Activated CD4-positive, alpha-beta memory T cell treated with anti-CD3 and anti-CD28 coated beads, Interleukin-2, amount 10 ng/mL, durations not matched to agents 7 days and 5 days (primary cell): ENCODE results near the gene PRKG1. TPM values are rescaled to one million over a fixed set of nuclear protein-coding genes. Genes with fewer than 3 reads are reported as not detected.

Source experiments
- CTCF ChIA-PET: fragments of 350-600 bp; sonication (Branson Sonifier 250); formaldehyde crosslinking; loops from one replicate; lab custom pipeline; 2021; ENCODE audit warnings: antibody characterized with exemption, inconsistent platforms; lab: Charles Lee
- POLR2A ChIA-PET: fragments of 350-600 bp; sonication (Branson Sonifier 250); formaldehyde crosslinking; loops from one replicate; lab custom pipeline; 2021; ENCODE audit warnings: antibody characterized with exemption; lab: Charles Lee
- DNase-seq: peaks from one replicate; pipeline ENCODE4 v3.0.0-alpha.2; 2020
- H3K27ac Mint-ChIP-seq: one replicate; pipeline ENCODE4 v1.8.0; 2021; ENCODE audit warnings: mild to moderate bottlenecking, mixed read lengths
- H3K27me3 Mint-ChIP-seq: one replicate; pipeline ENCODE4 v1.8.0; 2021; ENCODE audit warnings: mixed read lengths
- H3K36me3 Mint-ChIP-seq: one replicate; pipeline ENCODE4 v1.8.0; 2021; ENCODE audit warnings: low read depth, mixed read lengths
- H3K4me1 Mint-ChIP-seq: one replicate; pipeline ENCODE4 v1.8.0; 2021; ENCODE audit warnings: mixed read lengths
- H3K4me3 Mint-ChIP-seq: one replicate; pipeline ENCODE4 v1.8.0; 2021; ENCODE audit warnings: mild to moderate bottlenecking, mixed read lengths
- H3K9me3 Mint-ChIP-seq: one replicate; pipeline ENCODE4 v1.8.0; 2021; ENCODE audit warnings: mixed read lengths
- total RNA-seq, 2 experiments: library from RNA; stranded (reverse); gene quantifications; one replicate each; pipeline ENCODE4 v1.2.3, GENCODE V29; 2021

The PRKG1 gene
- total RNA-seq, 2 experiments from 2014 or later: not detected

DNA sequence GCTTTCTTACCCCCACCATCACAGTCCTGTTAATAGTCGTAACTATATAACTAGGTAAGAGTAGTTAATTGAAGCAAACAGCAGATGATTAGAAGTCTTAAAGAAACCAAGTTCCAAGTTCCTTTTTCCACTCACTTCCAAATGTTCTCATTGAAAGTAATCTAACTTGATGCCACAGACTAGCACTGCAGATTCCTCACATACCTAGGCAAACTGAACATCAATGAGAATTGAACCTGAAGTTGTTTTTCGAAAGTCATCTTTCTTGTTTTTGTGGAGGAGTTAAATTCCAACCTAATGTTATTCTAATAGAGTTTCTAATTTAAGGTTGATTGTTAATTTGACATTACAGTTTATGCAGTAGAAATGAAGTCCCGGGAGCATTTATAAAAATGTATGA, 5.5 kb downstream of the PRKG1 start:
- Mint-ChIP-seq H3K9me3 (no peaks in the 10 kb centered on the region), H3K27me3 (peaks cover 16% of the 10 kb centered on the region), H3K4me1 (peaks cover 4% of the 10 kb centered on the region), H3K36me3 (no peaks in the 10 kb centered on the region), H3K4me3 (no peak overlapping the region), H3K27ac (no peak overlapping the region)
- no peak for DNase-seq
- ChIA-PET POLR2A (no interaction called here), CTCF (no interaction called here)

DNA sequence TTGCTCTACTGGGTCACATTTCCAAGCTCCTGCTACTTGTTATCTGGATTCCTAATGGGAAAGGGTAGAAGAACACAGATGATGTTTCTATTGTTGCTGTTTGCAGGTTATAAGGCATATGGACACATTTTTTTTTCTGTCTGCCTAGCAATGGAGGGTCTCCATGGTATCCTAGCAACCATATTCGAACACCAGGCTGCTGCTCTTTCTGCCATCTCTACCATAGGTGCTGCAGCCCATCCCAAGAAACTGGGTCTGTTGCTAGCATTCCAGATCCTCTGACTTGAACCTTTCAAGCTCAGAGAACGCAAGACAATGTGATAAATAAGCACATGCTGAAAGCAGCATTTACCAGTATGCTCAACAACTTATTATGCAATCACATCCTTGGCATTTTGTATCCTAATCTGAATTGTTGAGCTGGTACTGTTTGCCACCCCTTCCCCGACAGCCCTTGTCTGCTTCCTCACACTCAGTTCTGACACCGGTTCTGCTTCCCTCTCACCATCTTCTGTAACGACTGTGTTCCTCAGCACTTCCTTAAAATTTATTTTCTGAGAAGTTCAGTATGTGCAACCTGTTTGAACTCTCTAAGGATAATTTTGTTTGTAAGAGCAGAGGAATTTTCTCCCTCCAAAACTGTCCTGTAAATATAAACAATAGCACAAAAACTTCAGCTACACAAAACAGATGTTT, 6.2 kb downstream of the PRKG1 start:
- Mint-ChIP-seq H3K36me3 (no peaks in the 10 kb centered on the region), H3K27me3 (peaks cover 9% of the 10 kb centered on the region), H3K27ac (no peak overlapping the region), H3K4me1 (no peaks in the 10 kb centered on the region), H3K4me3 (no peak overlapping the region), H3K9me3 (no peaks in the 10 kb centered on the region)
- CTCF ChIA-PET: no interaction called here
- no peak for DNase-seq
- POLR2A ChIA-PET: no interaction called here

DNA sequence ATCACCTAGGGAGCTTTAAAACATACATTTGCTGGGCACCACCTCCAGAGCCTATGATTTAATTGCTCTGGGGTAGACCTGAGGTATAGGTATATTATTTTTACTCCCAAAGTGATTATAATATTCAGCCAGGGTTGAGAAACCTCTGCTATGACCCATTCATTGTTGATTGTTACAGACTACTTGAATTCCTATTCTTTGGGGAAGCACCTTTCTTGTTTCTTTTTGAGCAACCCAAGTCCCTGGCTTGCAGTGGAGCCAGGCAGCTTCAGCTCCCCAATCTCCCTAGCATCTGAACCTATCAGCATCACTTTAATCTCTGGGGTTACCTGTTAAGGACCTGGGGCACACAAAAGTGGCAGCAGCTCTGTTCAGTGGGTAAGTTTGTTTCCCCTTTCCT, 8.6 kb downstream of the PRKG1 start:
- H3K27me3 Mint-ChIP-seq: no peaks in the 10 kb centered on the region
- H3K36me3 Mint-ChIP-seq: no peaks in the 10 kb centered on the region
- no peaks in the 10 kb centered on the region for H3K4me1 Mint-ChIP-seq
- POLR2A ChIA-PET: no interaction called here
- no peak for DNase-seq
- no peaks in the 10 kb centered on the region for H3K9me3 Mint-ChIP-seq
- H3K4me3 Mint-ChIP-seq: no peak overlapping the region
- H3K27ac Mint-ChIP-seq: no peak overlapping the region
- CTCF ChIA-PET: no interaction called here

DNA sequence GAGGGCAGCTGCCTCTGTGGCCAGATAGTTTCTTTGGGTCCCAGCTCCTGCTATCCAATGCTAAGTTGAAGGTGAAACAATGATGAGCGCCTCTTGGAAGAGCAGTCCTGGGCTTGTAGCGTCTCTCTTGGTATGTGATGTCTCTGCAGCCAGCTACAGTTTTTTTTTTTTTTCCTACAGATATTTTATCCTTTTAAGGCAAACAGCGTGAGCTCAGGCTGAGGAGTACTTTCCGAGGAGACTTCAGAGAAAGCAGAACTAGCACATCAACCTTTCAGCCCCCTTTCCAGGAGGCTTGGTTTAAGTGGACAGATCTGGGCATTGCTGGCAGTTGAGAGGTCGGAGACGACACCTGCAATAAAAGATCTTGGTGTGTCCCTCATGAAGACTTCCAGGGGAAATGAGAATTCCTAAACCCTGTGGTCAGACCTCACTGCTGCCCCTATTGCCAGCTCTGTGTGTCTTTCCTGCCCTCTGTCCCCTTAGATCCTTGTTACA, 9.1 kb downstream of the PRKG1 start:
- Mint-ChIP-seq H3K27me3 (no peaks in the 10 kb centered on the region), H3K4me3 (no peak overlapping the region), H3K9me3 (no peaks in the 10 kb centered on the region), H3K4me1 (no peaks in the 10 kb centered on the region), H3K27ac (no peak overlapping the region), H3K36me3 (no peaks in the 10 kb centered on the region)
- CTCF ChIA-PET: no interaction called here
- DNase-seq: no peak
- POLR2A ChIA-PET: no interaction called here

DNA sequence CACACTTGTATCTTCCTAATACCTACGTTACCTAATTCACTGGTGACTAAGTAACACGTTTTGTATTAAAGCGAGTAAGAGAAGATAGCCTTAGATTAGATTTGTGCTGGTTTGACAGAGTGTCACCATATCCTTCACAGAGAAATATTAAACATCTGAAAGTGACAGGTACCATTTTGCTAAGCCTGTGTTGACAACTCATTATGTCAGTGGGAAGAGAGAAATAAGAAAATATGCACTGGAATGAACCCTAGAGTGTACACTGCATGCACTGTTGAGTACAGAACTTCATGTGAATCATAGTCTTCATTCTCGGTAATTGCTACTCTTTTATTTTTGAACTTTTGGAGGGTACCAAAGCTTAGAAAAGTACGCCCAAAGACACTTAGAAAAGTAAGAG, 10.9 kb downstream of the PRKG1 start:
- no peaks in the 10 kb centered on the region for H3K4me1 Mint-ChIP-seq
- no peaks in the 10 kb centered on the region for H3K27me3 Mint-ChIP-seq
- DNase-seq: no peak
- H3K4me3 Mint-ChIP-seq: no peak overlapping the region
- POLR2A ChIA-PET: no interaction called here
- H3K9me3 Mint-ChIP-seq: no peaks in the 10 kb centered on the region
- CTCF ChIA-PET: no interaction called here
- H3K36me3 Mint-ChIP-seq: no peaks in the 10 kb centered on the region
- H3K27ac Mint-ChIP-seq: no peak overlapping the region

DNA sequence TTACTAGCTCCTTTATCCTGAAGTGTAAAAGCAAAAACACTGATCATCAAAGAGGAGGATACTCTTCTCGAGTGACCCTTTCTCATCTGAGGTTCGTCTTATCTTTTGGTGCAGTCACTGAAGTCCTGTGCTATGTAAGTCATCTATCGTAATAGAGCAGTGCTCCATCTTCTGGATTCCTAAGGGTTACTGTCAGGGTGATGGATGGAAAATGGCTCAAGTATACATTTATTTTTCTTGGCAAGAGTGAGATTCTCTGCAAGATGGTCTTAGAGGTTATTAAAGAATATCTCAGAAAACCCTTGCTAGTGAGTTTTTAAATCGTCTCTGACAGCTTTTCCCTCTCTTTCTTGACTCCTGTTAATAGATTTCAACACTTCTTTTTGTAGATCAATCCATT, 12.4 kb downstream of the PRKG1 start:
- Mint-ChIP-seq H3K27ac (no peak overlapping the region), H3K4me3 (no peak overlapping the region), H3K9me3 (no peaks in the 10 kb centered on the region), H3K27me3 (no peaks in the 10 kb centered on the region), H3K36me3 (no peaks in the 10 kb centered on the region), H3K4me1 (no peaks in the 10 kb centered on the region)
- ChIA-PET POLR2A (no interaction called here), CTCF (no interaction called here)
- no peak for DNase-seq

DNA sequence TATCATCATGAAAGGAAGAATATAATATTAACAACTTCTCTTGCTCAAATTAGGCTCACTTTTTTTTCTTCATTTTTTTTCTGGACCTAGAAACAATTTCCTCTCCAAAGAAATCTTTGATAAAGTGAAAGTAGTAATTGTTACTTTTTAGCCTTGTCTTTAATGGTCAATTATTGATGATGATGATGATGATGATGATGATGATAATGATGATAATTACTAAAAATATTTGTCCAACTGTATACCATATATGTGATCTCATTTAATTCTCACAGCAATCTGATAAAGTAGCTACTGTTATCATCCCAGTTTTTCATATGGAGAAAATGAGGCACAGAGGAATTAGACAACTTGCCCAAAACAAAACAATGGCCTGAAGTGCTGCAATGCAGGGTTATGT, 12.8 kb downstream of the PRKG1 start:
- Mint-ChIP-seq H3K9me3 (no peaks in the 10 kb centered on the region), H3K4me1 (no peaks in the 10 kb centered on the region), H3K27ac (no peak overlapping the region), H3K4me3 (no peak overlapping the region), H3K36me3 (no peaks in the 10 kb centered on the region), H3K27me3 (no peaks in the 10 kb centered on the region)
- ChIA-PET POLR2A (no interaction called here), CTCF (no interaction called here)
- no peak for DNase-seq

DNA sequence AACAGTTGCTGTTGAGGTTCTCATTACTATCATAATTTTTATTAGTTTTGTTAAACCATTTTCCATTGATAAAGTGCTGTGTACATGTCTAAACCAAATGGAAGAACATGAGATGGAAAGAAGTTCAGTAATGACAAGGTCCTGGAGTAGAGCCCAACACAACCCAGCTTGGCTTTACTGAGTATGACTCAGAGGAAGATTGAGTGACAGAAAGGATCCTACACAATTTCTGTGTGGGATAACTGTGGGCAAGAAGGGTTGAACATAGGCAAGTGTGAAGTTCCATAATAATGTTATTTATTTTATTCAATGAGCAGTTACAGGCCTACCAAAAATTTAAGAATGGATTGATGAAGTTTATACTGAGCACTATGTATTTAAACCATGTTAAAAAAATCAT, 15.9 kb downstream of the PRKG1 start:
- ChIA-PET CTCF (no interaction called here), POLR2A (no interaction called here)
- no peak for DNase-seq
- no peaks in the 10 kb centered on the region for H3K36me3 Mint-ChIP-seq
- H3K9me3 Mint-ChIP-seq: no peaks in the 10 kb centered on the region
- no peak overlapping the region for H3K27ac Mint-ChIP-seq
- no peaks in the 10 kb centered on the region for H3K4me1 Mint-ChIP-seq
- H3K27me3 Mint-ChIP-seq: no peaks in the 10 kb centered on the region
- no peak overlapping the region for H3K4me3 Mint-ChIP-seq

DNA sequence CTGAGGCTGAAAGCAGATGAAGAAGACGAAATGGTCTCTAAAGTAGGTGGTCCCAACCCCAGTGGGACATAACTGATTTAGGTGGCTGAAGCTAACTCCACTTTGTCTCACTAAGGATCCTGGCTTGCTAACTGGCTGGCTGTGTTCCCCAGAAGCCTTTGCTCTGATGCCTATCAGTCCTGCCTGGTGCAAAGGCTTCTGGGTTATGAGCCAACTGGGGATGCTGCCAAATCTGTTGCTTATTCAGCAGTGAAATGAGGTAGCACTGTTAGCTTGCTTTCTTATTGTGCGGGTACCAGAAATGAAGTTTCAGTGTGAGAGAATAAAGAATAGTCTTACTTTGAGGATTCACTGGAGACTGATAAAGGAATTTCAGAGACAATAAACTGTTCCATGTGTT, 18.1 kb downstream of the PRKG1 start:
- Mint-ChIP-seq H3K4me3 (no peak overlapping the region), H3K9me3 (no peaks in the 10 kb centered on the region), H3K27me3 (no peaks in the 10 kb centered on the region), H3K27ac (no peak overlapping the region), H3K4me1 (no peaks in the 10 kb centered on the region), H3K36me3 (no peaks in the 10 kb centered on the region)
- POLR2A ChIA-PET: no interaction called here
- CTCF ChIA-PET: no interaction called here
- DNase-seq: no peak

DNA sequence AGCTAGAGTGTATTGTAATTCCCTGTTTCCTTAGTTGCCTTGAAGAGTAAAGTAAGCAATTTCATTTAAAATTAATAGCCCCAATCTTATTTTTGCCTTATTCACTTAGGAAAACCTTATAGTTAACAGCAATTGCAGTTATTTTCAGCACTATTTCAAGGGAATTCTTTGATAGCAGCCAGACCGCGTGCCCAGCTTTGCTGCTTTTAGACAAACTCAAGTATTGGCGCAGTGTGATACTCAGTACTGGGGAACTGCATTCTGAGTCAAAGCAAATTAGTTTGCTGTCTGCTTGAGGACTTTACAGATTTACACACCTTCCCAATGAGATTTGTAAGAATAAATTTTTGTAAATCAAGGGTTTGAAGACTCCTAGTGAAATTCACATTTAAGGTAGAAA, 21.2 kb downstream of the PRKG1 start:
- POLR2A ChIA-PET: interaction anchor here (0.7 kb wide), 1 partner anchor 33 kb away, joined by 3 read pairs; no protein-coding TSS in a partner anchor
- Mint-ChIP-seq H3K36me3 (no peaks in the 10 kb centered on the region), H3K27ac (no peak overlapping the region), H3K4me1 (no peaks in the 10 kb centered on the region), H3K4me3 (no peak overlapping the region), H3K9me3 (no peaks in the 10 kb centered on the region), H3K27me3 (no peaks in the 10 kb centered on the region)
- DNase-seq: no peak
- CTCF ChIA-PET: no interaction called here

DNA sequence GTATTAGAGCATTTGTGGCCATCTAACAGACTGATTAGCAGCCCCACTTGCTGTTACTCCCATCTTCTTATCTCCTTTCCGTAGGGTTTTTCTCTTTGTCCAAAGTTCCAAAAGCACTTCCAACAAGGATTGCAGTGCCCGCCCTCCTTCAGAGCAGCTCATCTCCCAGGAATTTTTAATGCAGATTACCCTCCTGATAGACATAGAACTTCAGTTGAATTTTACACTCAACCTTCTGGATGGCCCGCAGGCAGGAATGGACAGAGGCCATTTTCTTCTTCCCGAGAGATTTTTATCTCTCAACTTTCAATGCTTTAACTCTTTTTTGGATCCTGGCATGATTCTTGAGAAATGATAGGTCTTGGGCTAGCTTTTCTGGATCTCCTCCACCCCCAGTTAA, 23.3 kb downstream of the PRKG1 start:
- ChIA-PET CTCF (no interaction called here), POLR2A (no interaction called here)
- Mint-ChIP-seq H3K9me3 (no peaks in the 10 kb centered on the region), H3K36me3 (no peaks in the 10 kb centered on the region), H3K4me3 (no peak overlapping the region), H3K27ac (no peak overlapping the region), H3K27me3 (no peaks in the 10 kb centered on the region), H3K4me1 (no peaks in the 10 kb centered on the region)
- no peak for DNase-seq

DNA sequence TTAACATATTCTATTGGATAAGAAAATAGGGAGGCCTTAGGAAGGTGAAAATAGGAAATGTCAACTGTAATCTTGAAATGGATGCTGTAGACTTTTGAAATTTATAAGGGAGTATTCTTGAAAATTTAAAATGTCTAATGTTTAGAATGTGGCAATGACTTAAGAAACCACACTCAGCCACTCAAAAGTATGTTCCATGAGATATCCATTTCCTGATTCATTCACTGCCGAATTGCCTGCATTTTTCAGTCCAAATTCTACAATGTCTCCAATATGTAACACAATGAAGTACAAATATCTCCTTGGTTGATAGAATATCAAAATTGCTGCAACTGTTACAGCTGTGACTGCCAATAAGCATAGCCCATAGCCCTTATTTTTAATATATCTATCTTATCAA, 25.9 kb downstream of the PRKG1 start:
- no peak for DNase-seq
- Mint-ChIP-seq H3K4me3 (no peak overlapping the region), H3K27me3 (no peaks in the 10 kb centered on the region), H3K27ac (no peak overlapping the region), H3K9me3 (no peaks in the 10 kb centered on the region), H3K36me3 (no peaks in the 10 kb centered on the region), H3K4me1 (no peaks in the 10 kb centered on the region)
- CTCF ChIA-PET: no interaction called here
- POLR2A ChIA-PET: no interaction called here

DNA sequence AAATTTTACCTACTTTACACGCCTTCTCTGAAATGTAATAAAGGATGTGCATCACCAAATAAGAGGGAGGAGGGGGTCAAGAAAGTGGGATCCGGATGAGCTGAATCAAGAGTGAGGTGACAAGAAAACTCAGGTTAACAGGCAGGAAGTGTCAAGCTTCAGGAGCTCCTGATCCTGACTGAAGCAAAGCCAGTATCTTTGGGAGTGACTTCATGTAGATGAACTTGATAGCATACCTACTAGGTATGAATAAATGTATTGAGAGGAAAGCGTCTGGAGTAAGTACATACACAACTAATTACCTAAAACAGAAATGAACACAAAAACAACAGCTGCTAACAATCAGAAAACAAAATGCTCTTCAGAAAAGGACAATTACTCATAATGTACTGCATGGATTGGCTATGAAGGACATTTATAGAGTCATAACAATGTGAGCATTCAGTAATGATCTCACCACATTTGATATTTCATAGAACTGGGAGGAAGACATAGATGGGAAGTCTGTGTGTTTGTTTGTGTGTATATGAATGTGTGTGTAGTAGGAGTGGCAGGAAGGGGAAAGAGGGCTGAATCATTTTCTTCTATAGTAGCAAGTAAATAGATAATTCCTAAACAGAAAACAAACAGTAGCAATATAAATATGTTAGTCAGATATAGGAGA, 29.4 kb downstream of the PRKG1 start:
- H3K9me3 Mint-ChIP-seq: no peaks in the 10 kb centered on the region
- DNase-seq: no peak
- H3K27ac Mint-ChIP-seq: no peak overlapping the region
- H3K36me3 Mint-ChIP-seq: no peaks in the 10 kb centered on the region
- no peaks in the 10 kb centered on the region for H3K27me3 Mint-ChIP-seq
- ChIA-PET CTCF (no interaction called here), POLR2A (no interaction called here)
- H3K4me1 Mint-ChIP-seq: no peaks in the 10 kb centered on the region
- no peak overlapping the region for H3K4me3 Mint-ChIP-seq
